Measurements from ENCODE around the gene TMEM145.

DNA sequence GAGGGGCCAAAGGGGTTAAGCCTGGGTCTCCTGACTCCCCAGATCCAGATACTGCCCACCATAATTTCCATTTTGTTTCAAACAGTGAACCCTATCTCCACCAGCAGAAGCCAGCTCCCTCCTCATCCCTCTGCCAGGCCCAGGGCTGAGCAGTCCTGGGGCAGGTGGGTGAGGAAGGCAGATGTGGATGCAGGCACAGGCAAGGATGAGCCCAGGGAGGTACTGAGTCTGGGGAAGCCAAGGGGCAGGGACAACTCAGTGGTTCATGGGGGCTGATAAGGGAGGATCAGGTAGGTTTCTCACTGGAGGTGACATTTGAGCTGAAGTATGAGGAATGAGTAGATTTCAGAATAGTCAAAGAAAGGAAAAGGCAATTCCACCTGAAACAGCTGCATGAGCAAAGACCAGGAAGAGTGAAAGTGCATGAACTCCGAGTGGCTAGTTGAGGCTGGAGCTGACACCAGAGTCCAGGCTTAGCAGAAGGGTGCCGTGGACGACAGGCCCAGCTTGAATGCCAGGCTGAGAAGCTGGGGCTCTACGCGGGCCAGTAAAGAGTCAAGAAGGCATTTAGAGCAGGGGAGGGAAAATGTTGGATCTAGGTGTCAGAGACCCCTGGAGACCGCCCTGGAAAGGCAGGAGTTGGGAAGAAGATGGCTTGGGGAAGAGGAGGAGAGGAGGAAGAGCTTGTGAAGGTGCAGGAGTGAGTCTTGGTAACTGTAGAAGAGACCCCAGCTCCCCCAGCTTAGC lies 33.8 kb upstream of the TMEM145 start:
- TF ChIP-seq CTCF (IDR thresholded peaks at IDR 0.05; ENCODE audit: low read depth, low read length, poor library complexity, severe bottlenecking) = no peak
- TF ChIP-seq EZH2phosphoT487 (IDR thresholded peaks at IDR 0.05; ENCODE audit: borderline replicate concordance, low read length) = no peak
